SK-N-SH (cell line): Measurements from ENCODE around the gene ABCB9. TPM values are rescaled to one million over a fixed set of nuclear protein-coding genes. Genes with fewer than 3 reads are reported as not detected.

Experiments used
- CTCF ChIA-PET: fragments of 300-600, 350-600 bp; formaldehyde crosslinking; extraction: SDS; loops from one replicate; lab custom pipeline; 2021; lab: Yijun Ruan, JAX
- POLR2A ChIA-PET: fragments of 350-600 bp; sonication (Branson Sonifier 250); formaldehyde crosslinking; extraction: SDS; loops from one replicate; lab custom pipeline; 2020; ENCODE audit warnings: antibody characterized with exemption, inconsistent platforms; lab: Yijun Ruan, JAX
- DNase-seq: peaks from one replicate; pipeline ENCODE4 v3.0.0; 2012
- H2AFZ ChIP-seq: fragments of 200-600 bp; sonication (generic); 2 replicates; pipeline ENCODE4 v1.8.1; 2016; ENCODE audit warnings: antibody characterized with exemption, mild to moderate bottlenecking, low read depth
- H3F3A ChIP-seq: fragments of 200-600 bp; sonication (generic); replicated peaks from 2 replicates; pipeline ENCODE3; 2016; ENCODE audit warnings: antibody characterized with exemption, mild to moderate bottlenecking; ENCODE audit not compliant: insufficient read depth
- H3K27ac ChIP-seq, 2 experiments: fragments of 200-500 bp in 1 of 2; fragments of 200-600 bp in 1 of 2; sonication (Bioruptor generic) in 1 of 2; sonication (generic), shearing (Covaris generic) in 1 of 2; 2 replicates each; pipeline versions ENCODE4 v1.5.1 to v1.6.1; 2014 to 2016; ENCODE audit warnings: low read depth in 2 of 2, inconsistent platforms in 1 of 2, low read length in 1 of 2, mild to moderate bottlenecking in 1 of 2, mixed read lengths in 1 of 2
- H3K27me3 ChIP-seq: fragments of 200-600 bp; sonication (generic), shearing (Covaris generic); 2 replicates; pipeline ENCODE4 v1.6.1; 2016; ENCODE audit warnings: mixed run types; ENCODE audit not compliant: insufficient read depth
- H3K36me3 ChIP-seq, 2 experiments: fragments of 200-500 bp in 1 of 2; fragments of 200-600 bp in 1 of 2; sonication (Bioruptor generic) in 1 of 2; sonication (generic) in 1 of 2; replicated peaks in 1 of 2; 2 replicates each; pipeline versions ENCODE3 to v1.5.1; 2014 to 2016; ENCODE audit warnings: low read length in 1 of 2, mild to moderate bottlenecking in 1 of 2; ENCODE audit not compliant: insufficient read depth in 2 of 2, control insufficient read depth in 1 of 2
- H3K4me1 ChIP-seq, 2 experiments: fragments of 200-500 bp in 1 of 2; fragments of 200-600 bp in 1 of 2; sonication (Bioruptor generic) in 1 of 2; sonication (generic), shearing (Covaris generic) in 1 of 2; 2 replicates each; pipeline versions ENCODE4 v1.5.1 to v1.6.1; 2014 to 2016; ENCODE audit warnings: low read depth in 1 of 2, low read length in 1 of 2, mixed run types in 1 of 2; ENCODE audit not compliant: insufficient read depth in 2 of 2, control insufficient read depth in 1 of 2
- H3K4me2 ChIP-seq: fragments of 200-600 bp; sonication (generic), shearing (Covaris generic); 2 replicates; pipeline ENCODE4 v1.6.1; 2017; ENCODE audit warnings: mixed run types
- H3K4me3 ChIP-seq, 2 experiments: fragments of 200-500 bp in 1 of 2; fragments of 200-600 bp in 1 of 2; sonication (Bioruptor generic) in 1 of 2; sonication (generic), shearing (Covaris generic) in 1 of 2; 2 replicates each; pipeline versions ENCODE4 v1.5.1 to v1.8.1; 2014 to 2016; ENCODE audit warnings: low read depth in 2 of 2, inconsistent platforms in 1 of 2, low read length in 1 of 2, mild to moderate bottlenecking in 1 of 2, mixed read lengths in 1 of 2, moderate library complexity in 1 of 2
- H3K79me2 ChIP-seq: fragments of 200-600 bp; sonication (generic); 2 replicates; pipeline ENCODE4 v1.8.1; 2017; ENCODE audit warnings: mild to moderate bottlenecking; ENCODE audit not compliant: insufficient read depth
- H3K9ac ChIP-seq: fragments of 200-600 bp; sonication (generic); 2 replicates; pipeline ENCODE4 v1.6.1; 2017; ENCODE audit warnings: mixed run types
- H3K9me2 ChIP-seq: fragments of 200-600 bp; sonication (generic); 2 replicates; pipeline ENCODE4 v1.6.1; 2017; ENCODE audit warnings: mixed run types
- H3K9me3 ChIP-seq: fragments of 200-600 bp; sonication (generic); 2 replicates; pipeline ENCODE4 v1.6.1; 2017; ENCODE audit warnings: mixed run types, mild to moderate bottlenecking, moderate library complexity
- H4K20me1 ChIP-seq: fragments of 200-600 bp; sonication (generic); 2 replicates; pipeline ENCODE4 v1.6.1; 2017; ENCODE audit warnings: mild to moderate bottlenecking, mixed run types; ENCODE audit not compliant: insufficient read depth
- CHD2 ChIP-seq: fragments of 150-350 bp; IDR thresholded peaks from 2 replicates; pipeline ENCODE4 v1.6.1; 2018; ENCODE audit warnings: low read length; ENCODE audit not compliant: partially characterized antibody
- ELF1 ChIP-seq: IDR thresholded peaks from 2 replicates; pipeline ENCODE4 v1.4.0; 2012
- EP300 ChIP-seq, 2 experiments: IDR thresholded peaks; 2 replicates each; pipeline versions ENCODE4 v1.4.0 to v1.6.1; 2012; ENCODE audit warnings: borderline replicate concordance in 1 of 2, low read depth in 1 of 2, low read length in 1 of 2
- FOXJ3 ChIP-seq: sonication (generic); formaldehyde crosslinking; IDR thresholded peaks from 2 replicates; pipeline ENCODE4 v1.5.1; 2020; ENCODE audit warnings: mild to moderate bottlenecking, missing genetic modification reagents
- FOXM1 ChIP-seq: IDR thresholded peaks from 2 replicates; pipeline ENCODE4 v1.4.0; 2012; ENCODE audit warnings: low read depth, mild to moderate bottlenecking
- GABPA ChIP-seq: IDR thresholded peaks from 2 replicates; pipeline ENCODE4 v1.4.0; 2012; ENCODE audit warnings: low read depth, mild to moderate bottlenecking
- GATA2 ChIP-seq: sonication (generic); formaldehyde crosslinking; IDR thresholded peaks from 2 replicates; pipeline ENCODE4 v1.5.0; 2020; ENCODE audit warnings: mild to moderate bottlenecking, missing genetic modification reagents
- MEF2A ChIP-seq: IDR thresholded peaks from 2 replicates; pipeline ENCODE4 v1.4.0; 2012; ENCODE audit warnings: low read depth, borderline replicate concordance
- MXI1 ChIP-seq: IDR thresholded peaks from 2 replicates; pipeline ENCODE4 v1.6.1; 2012; ENCODE audit warnings: mild to moderate bottlenecking, low read depth, low read length, improper control_type of control experiment
- NFIC ChIP-seq: IDR thresholded peaks from 2 replicates; pipeline ENCODE4 v1.4.0; 2012; ENCODE audit warnings: borderline replicate concordance
- POLR2AphosphoS5 ChIP-seq: IDR thresholded peaks from 2 replicates; pipeline ENCODE4 v1.6.1; 2012; ENCODE audit warnings: low read depth, low read length
- RCOR1 ChIP-seq: fragments of 150-350 bp; IDR thresholded peaks from 2 replicates; pipeline ENCODE4 v1.6.1; 2017; ENCODE audit warnings: antibody characterized with exemption, low read length
- RXRA ChIP-seq: IDR thresholded peaks from 2 replicates; pipeline ENCODE4 v1.4.0; 2012; ENCODE audit warnings: low read depth, mild to moderate bottlenecking, borderline replicate concordance
- TCF12 ChIP-seq: IDR thresholded peaks from 2 replicates; pipeline ENCODE4 v1.4.0; 2012
- USF2 ChIP-seq: fragments of 150-350 bp; IDR thresholded peaks from 2 replicates; pipeline ENCODE4 v1.6.1; 2017; ENCODE audit warnings: antibody characterized with exemption, low read length, low read depth, borderline replicate concordance
- YY1 ChIP-seq: IDR thresholded peaks from 2 replicates; pipeline ENCODE4 v1.4.0; 2012; ENCODE audit warnings: low read depth, mild to moderate bottlenecking
- ZBTB33 ChIP-seq: IDR thresholded peaks from 2 replicates; pipeline ENCODE4 v1.4.0; 2012; ENCODE audit warnings: low read depth, borderline replicate concordance
- WGBS: methylation state at CpG from one replicate; pipeline ENCODE4 v1.1.6; 2017; ENCODE audit warnings: low lambda C conversion rate; 5-methylcytosine and 5-hydroxymethylcytosine counted together
- polyA plus RNA-seq, 3 experiments: library from polyadenylated mRNA; depleted of rRNA; stranded (reverse); fragments of >200 nt; gene quantifications; 2 replicates each; pipeline ENCODE4 v1.2.3, GENCODE V29; 2012
- TF ChIP-seq, protein P1 (sequence below): fragments of 150-350 bp; IDR thresholded peaks from 2 replicates; pipeline ENCODE4 v1.6.1; 2016; ENCODE audit warnings: mild to moderate bottlenecking, low read depth, low read length
- TF ChIP-seq, protein P2 (sequence below): IDR thresholded peaks from 2 replicates; pipeline ENCODE4; 2012

The ABCB9 gene
- polyA plus RNA-seq, 1 of the 3 experiments (the other 2 are of a cell fraction) = 6.2 TPM

DNA sequence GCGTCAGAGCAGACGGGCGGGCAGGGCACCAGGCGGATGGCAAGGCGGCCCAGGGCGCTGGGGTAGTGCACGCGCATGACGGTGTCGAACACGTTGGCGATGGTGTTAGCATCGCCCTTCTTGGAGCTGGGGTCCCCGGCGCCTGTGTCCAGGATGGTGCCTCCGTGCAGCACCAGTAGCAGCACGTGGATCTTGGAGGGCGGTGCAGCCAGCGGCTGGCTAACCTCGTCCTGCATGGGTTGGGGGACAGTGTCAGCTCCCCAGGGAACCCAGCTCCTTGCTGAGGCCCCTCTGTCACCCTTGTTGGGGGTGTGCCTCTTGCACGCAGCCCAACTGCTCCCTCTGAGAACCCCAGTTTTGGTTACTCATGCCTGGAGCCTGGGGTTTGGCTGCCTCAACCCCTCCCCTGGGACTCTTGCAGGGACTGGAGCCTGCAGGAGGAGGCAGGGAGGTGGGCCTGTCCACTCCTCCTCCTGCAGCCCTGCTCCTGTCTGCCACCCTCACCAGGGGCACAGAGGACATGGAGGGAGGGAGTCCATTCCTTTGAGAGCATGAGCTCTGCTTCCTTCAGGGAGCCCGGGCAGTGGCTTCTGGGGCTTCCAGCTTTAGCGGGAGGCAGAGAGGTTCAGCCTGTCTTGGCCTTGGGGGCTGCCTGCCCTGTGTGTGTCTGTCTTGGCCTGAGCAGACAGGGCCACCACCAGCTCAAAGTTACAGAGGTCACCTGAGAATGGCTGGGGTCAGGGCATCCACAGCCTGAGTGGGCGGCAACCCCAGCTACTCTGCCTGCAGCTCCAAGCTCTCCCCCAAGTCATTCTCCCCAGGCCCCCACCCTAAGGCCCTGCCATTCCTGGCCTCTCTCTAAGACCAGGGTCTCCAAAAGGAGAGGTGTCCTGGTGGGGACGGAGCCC is 31.3 kb upstream of the ABCB9 start:
- H3K27me3 ChIP-seq = no peaks in the 10 kb centered on the region
- no peaks in the 10 kb centered on the region for H3K36me3 ChIP-seq
- no peak for DNase-seq
- no peak overlapping the region for H2AFZ ChIP-seq
- 95% methylated on average over 18 of the region's 25 CpGs for WGBS
- no peak overlapping the region for H3K27ac ChIP-seq
- TF ChIP-seq USF2 (no peak), TCF12 (no peak), FOXJ3 (no peak), CHD2 (no peak), FOXM1 (no peak), YY1 (no peak), GATA2 (CRISPR knock-in tag) (no peak), RXRA (no peak), POLR2AphosphoS5 (no peak), GABPA (no peak), RCOR1 (no peak), MEF2A (no peak)
- H3K4me1 ChIP-seq = peaks cover 0 to 4% of the 10 kb centered on the region in 2 experiments; a peak in 1 of 4 replicates
- H4K20me1 ChIP-seq = no peaks in the 10 kb centered on the region
- POLR2A ChIA-PET = no interaction called here
- no peak overlapping the region for H3K4me3 ChIP-seq
- H3F3A ChIP-seq = no peaks in the 10 kb centered on the region
- CTCF ChIA-PET = interaction anchor here (1.2 kb wide), 1 partner anchor 25 kb away, joined by 3 read pairs; no protein-coding TSS in a partner anchor
- no peak overlapping the region for H3K4me2 ChIP-seq
- no peaks in the 10 kb centered on the region for H3K9me2 ChIP-seq
- no peaks in the 10 kb centered on the region for H3K9me3 ChIP-seq
- H3K79me2 ChIP-seq = no peaks in the 10 kb centered on the region
- H3K9ac ChIP-seq = no peak overlapping the region

GRCh38 chr12:122996621-122997342 is 30.5 kb upstream of the ABCB9 start:
- H3K4me3 ChIP-seq = no peak overlapping the region
- peaks cover 0 to 4% of the 10 kb centered on the region in 2 experiments; a peak in 1 of 4 replicates for H3K4me1 ChIP-seq
- no peak overlapping the region for H3K9ac ChIP-seq
- no peak overlapping the region for H3K4me2 ChIP-seq
- ChIA-PET CTCF (interaction anchor here (1.2 kb wide), 1 partner anchor 26 kb away, joined by 3 read pairs; no protein-coding TSS in a partner anchor), POLR2A (no interaction called here)
- no peaks in the 10 kb centered on the region for H3F3A ChIP-seq
- H3K9me3 ChIP-seq = no peaks in the 10 kb centered on the region
- no peaks in the 10 kb centered on the region for H3K79me2 ChIP-seq
- DNase-seq = no peak
- WGBS = 95% methylated on average over 12 of the region's 16 CpGs
- H3K36me3 ChIP-seq = no peaks in the 10 kb centered on the region
- H4K20me1 ChIP-seq = no peaks in the 10 kb centered on the region
- H3K27ac ChIP-seq = no peak overlapping the region
- no peaks in the 10 kb centered on the region for H3K9me2 ChIP-seq
- H2AFZ ChIP-seq = no peak overlapping the region
- H3K27me3 ChIP-seq = no peaks in the 10 kb centered on the region
- TF ChIP-seq ZBTB33 (no peak), NFIC (no peak), POLR2AphosphoS5 (no peak), ELF1 (no peak), RCOR1 (no peak), MXI1 (no peak), EP300 (IDR thresholded peaks at IDR 0.05; ENCODE audit: borderline replicate concordance in 1 of 2, low read depth in 1 of 2, low read length in 1 of 2) (no peak)
- TF ChIP-seq, protein P1, sequence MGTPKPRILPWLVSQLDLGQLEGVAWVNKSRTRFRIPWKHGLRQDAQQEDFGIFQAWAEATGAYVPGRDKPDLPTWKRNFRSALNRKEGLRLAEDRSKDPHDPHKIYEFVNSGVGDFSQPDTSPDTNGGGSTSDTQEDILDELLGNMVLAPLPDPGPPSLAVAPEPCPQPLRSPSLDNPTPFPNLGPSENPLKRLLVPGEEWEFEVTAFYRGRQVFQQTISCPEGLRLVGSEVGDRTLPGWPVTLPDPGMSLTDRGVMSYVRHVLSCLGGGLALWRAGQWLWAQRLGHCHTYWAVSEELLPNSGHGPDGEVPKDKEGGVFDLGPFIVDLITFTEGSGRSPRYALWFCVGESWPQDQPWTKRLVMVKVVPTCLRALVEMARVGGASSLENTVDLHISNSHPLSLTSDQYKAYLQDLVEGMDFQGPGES = no peak
- TF ChIP-seq, protein P2, sequence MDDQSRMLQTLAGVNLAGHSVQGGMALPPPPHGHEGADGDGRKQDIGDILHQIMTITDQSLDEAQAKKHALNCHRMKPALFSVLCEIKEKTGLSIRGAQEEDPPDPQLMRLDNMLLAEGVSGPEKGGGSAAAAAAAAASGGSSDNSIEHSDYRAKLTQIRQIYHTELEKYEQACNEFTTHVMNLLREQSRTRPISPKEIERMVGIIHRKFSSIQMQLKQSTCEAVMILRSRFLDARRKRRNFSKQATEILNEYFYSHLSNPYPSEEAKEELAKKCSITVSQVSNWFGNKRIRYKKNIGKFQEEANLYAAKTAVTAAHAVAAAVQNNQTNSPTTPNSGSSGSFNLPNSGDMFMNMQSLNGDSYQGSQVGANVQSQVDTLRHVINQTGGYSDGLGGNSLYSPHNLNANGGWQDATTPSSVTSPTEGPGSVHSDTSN = no peak
